ENCODE measurements around the gene PKMYT1.

DNA sequence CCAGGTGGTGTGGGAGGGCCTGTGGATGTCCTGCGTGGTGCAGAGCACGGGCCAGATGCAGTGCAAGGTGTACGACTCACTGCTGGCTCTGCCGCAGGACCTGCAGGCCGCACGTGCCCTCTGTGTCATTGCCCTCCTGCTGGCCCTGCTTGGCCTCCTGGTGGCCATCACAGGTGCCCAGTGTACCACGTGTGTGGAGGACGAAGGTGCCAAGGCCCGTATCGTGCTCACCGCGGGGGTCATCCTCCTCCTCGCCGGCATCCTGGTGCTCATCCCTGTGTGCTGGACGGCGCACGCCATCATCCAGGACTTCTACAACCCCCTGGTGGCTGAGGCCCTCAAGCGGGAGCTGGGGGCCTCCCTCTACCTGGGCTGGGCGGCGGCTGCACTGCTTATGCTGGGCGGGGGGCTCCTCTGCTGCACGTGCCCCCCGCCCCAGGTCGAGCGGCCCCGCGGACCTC lies 33.3 kb upstream of the PKMYT1 start:
- no peak for TF ChIP-seq POLR2AphosphoS5 (IDR thresholded peaks at IDR 0.05; ENCODE audit: low read depth, low read length)
- TF ChIP-seq POLR2A (IDR thresholded peaks at IDR 0.05; ENCODE audit: low read depth, low read length) = no peak
- no peak for TF ChIP-seq TAF1 (IDR thresholded peaks at IDR 0.05; ENCODE audit: low read depth, low read length)
- no peak for TF ChIP-seq POU2F2 (IDR thresholded peaks at IDR 0.05; ENCODE audit: low read depth, low read length)
- no peak for TF ChIP-seq SPI1 (IDR thresholded peaks at IDR 0.05; ENCODE audit: low read depth, low read length)
- no peak for TF ChIP-seq PAX5 (IDR thresholded peaks at IDR 0.05; ENCODE audit: insufficient read depth, low read length, severe bottlenecking)

Data from GM12891 (cell line).